RWPE1 (cell line): ENCODE results near the gene PARP14.

ENCODE experiments used
- CTCF ChIA-PET: fragments of 350-600 bp; sonication (Branson Sonifier 250); formaldehyde crosslinking; extraction: SDS; loops from one replicate; lab custom pipeline; 2021; lab: Yijun Ruan, JAX
- POLR2A ChIA-PET: fragments of 400-600 bp; formaldehyde crosslinking; extraction: SDS; loops from one replicate; lab custom pipeline; 2020; ENCODE audit warnings: antibody characterized with exemption; ENCODE audit not compliant: low non-redundant PET; lab: Yijun Ruan, JAX
- DNase-seq: peaks from one replicate; pipeline ENCODE4 v3.0.0; 2012; ENCODE audit warnings: low spot score
- H3K27ac ChIP-seq: fragments of 450-650 bp; 2 replicates; pipeline ENCODE4 v1.5.1; 2017
- CTCF ChIP-seq: fragments of 450-650 bp; conservative IDR thresholded peaks from 2 replicates; pipeline ENCODE4 v1.5.1; 2017; ENCODE audit warnings: low read depth, mild to moderate bottlenecking

The PARP14 gene

GRCh38 chr3:122687298-122687697 is 6.7 kb downstream of the PARP14 start:
- H3K27ac ChIP-seq: no peak overlapping the region
- DNase-seq: no peak
- TF ChIP-seq CTCF: no peak
- POLR2A ChIA-PET: interaction anchor here (0.6 kb wide), 1 partner anchor 170 kb away, joined by 5 read pairs; no protein-coding TSS in a partner anchor
- CTCF ChIA-PET: no interaction called here

DNA sequence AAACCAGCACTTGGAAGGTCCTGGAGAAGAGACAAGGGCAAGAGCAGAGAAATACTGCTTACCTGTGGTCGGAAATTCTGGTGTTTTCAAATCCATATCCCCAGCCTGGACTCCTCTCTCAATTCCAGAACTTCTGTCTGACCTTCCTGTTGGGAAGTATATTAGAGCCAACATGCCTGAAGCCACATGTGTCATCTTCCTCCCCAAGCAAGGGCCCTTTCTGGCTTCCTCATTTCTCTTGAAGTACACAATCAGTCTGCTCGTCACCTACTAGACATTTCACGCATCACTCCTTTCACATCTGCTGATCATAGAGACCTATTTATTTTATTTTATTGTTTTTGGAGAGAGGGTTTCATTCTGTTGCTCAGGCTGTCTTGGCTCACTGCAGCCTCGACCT is 8.4 kb downstream of the PARP14 start:
- CTCF ChIA-PET: interaction anchor here (0.6 kb wide), 1 partner anchor 83 kb away, joined by 3 read pairs; no protein-coding TSS in a partner anchor
- POLR2A ChIA-PET: no interaction called here
- DNase-seq: no peak
- H3K27ac ChIP-seq: no peak overlapping the region
- no peak for TF ChIP-seq CTCF

GRCh38 chr3:122689587-122689986 is 8.9 kb downstream of the PARP14 start:
- CTCF ChIA-PET: interaction anchor here (0.6 kb wide), 1 partner anchor 21 kb away, joined by 4 read pairs; no protein-coding TSS in a partner anchor
- POLR2A ChIA-PET: no interaction called here

DNA sequence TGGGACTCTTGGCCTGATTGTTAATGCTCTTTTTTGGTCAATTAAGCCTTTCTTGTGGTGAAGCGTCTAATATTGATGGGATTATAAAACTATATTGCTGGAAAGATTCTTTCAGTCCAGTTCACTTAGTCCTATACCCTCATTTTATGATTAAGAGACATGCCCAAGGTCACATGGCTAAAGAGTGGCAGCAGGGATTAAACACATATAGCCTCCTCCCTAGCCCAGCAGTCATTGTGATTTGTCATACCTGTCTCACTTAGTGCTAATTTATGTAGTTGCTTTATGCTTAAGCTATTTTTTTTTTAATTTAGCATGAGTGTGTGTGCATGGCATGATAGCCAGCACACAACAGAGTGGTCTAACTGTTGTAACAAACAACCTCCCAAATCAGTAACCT is 9.5 kb downstream of the PARP14 start:
- H3K27ac ChIP-seq: no peak overlapping the region
- CTCF ChIA-PET: interaction anchor here (0.6 to 0.7 kb wide), 2 partner anchors 16 to 22 kb away, joined by 4 read pairs; no protein-coding TSS in a partner anchor
- TF ChIP-seq CTCF: no peak
- POLR2A ChIA-PET: no interaction called here
- no peak for DNase-seq

More at GRCh38 chr3:122689587-122689986, 8.9 kb downstream of the PARP14 start:
- no peak for TF ChIP-seq CTCF
- H3K27ac ChIP-seq: no peak overlapping the region
- DNase-seq: no peak

DNA sequence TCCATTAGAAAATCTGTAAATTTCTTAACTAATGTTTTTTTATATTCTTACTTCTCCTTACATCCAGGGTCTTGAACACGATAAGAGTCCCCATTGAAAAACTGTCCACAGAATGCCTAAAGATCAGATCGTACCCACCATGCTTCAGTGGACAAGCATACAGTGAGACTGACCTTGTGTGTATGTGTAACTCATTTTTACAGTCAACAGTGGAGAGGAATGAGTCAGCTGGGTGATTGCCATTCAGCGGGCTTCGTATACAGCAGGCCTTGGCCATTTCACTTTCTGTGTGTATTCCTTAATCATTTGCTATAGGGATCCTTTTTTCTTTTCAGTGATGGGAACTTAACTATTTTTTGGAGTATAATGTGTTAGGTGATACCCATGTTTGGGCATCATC is 10.6 kb downstream of the PARP14 start:
- CTCF ChIA-PET: no interaction called here

DNA sequence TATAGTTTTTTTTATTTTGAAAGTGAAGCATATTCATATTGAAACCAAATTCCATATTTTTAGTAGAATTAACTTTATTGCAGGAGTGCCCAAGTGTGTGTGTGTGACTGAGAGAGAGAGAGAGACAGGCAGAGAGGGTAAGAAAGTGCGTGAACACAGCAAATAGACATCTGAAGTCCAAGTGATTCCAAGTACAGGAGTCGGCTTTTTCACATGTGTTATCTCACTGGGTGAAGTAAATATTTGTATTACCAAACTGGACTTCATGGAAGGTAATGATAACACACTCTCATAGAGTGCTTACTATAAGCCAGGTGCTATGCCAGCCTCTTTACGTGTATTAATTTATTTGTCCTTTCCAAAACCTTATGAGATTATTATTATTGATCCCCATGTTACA is 12.0 kb downstream of the PARP14 start:
- DNase-seq: no peak
- no peak overlapping the region for H3K27ac ChIP-seq
- CTCF ChIA-PET: no interaction called here
- POLR2A ChIA-PET: no interaction called here
- TF ChIP-seq CTCF: no peak

More for the DNA sequence above, 10.6 kb downstream of the PARP14 start:
- no peak for TF ChIP-seq CTCF
- H3K27ac ChIP-seq: no peak overlapping the region
- POLR2A ChIA-PET: no interaction called here
- DNase-seq: peak; percentile 13
